HEK293 (cell line): ENCODE data around the gene ZC3H18.

ENCODE experiments used
- CTCF ChIA-PET: fragments of 350-600 bp; formaldehyde crosslinking; extraction: SDS; loops from one replicate; lab custom pipeline; 2021; ENCODE audit warnings: antibody characterized with exemption; lab: Yijun Ruan, JAX
- POLR2A ChIA-PET: fragments of 300-600 bp; formaldehyde crosslinking; extraction: SDS; loops from one replicate; lab custom pipeline; 2020; ENCODE audit warnings: antibody characterized with exemption, inconsistent platforms; lab: Yijun Ruan, JAX
- H3K27ac ChIP-seq: fragments of 200-500 bp; sonication (Bioruptor generic); 2 replicates; pipeline ENCODE4 v1.5.1; 2014; ENCODE audit warnings: low read depth, low read length, control low read depth, inconsistent platforms; ENCODE audit errors: extremely low read depth
- H3K36me3 ChIP-seq, 2 experiments: fragments of 200-500 bp in 1 of 2; sonication (Bioruptor generic) in 1 of 2; 1 replicate in 1 of 2; 2 replicates in 1 of 2; pipeline ENCODE4 v1.5.1; 2014 to 2017; ENCODE audit warnings: inconsistent platforms in 2 of 2, low read length in 2 of 2; ENCODE audit not compliant: control insufficient read depth in 2 of 2, insufficient read depth in 1 of 2
- H3K4me1 ChIP-seq: fragments of 200-500 bp; sonication (Bioruptor generic); 2 replicates; pipeline ENCODE4 v1.5.1; 2014; ENCODE audit warnings: mild to moderate bottlenecking, low read length, inconsistent platforms; ENCODE audit not compliant: control insufficient read depth, insufficient read depth
- H3K4me3 ChIP-seq: 2 replicates; pipeline ENCODE4 v1.5.1; 2011; ENCODE audit warnings: low read depth, mild to moderate bottlenecking, control low read depth, low read length, moderate library complexity
- H3K9me3 ChIP-seq: fragments of 200-500 bp; sonication (Bioruptor generic); 2 replicates; pipeline ENCODE4 v1.5.1; 2014; ENCODE audit warnings: low read depth, low read length, inconsistent platforms; ENCODE audit not compliant: control insufficient read depth, insufficient read depth
- BCL11A ChIP-seq: fragments of 450-650 bp; formaldehyde crosslinking; IDR thresholded peaks from 2 replicates; pipeline ENCODE4 v1.5.1; 2016; ENCODE audit warnings: low read depth, missing biosample characterization, missing genetic modification characterization
- GLIS2 ChIP-seq: fragments of 450-650 bp; formaldehyde crosslinking; IDR thresholded peaks from 2 replicates; pipeline ENCODE4 v1.5.1; 2016; ENCODE audit warnings: missing biosample characterization, missing genetic modification characterization
- OSR2 ChIP-seq: fragments of 450-650 bp; formaldehyde crosslinking; IDR thresholded peaks from 2 replicates; pipeline ENCODE4 v1.5.1; 2016; ENCODE audit warnings: missing biosample characterization, missing genetic modification characterization
- RBAK ChIP-seq: fragments of 450-650 bp; formaldehyde crosslinking; IDR thresholded peaks from 2 replicates; pipeline ENCODE4 v1.5.1; 2016; ENCODE audit warnings: missing biosample characterization, missing genetic modification characterization
- REPIN1 ChIP-seq: fragments of 450-650 bp; formaldehyde crosslinking; IDR thresholded peaks from 2 replicates; pipeline ENCODE4 v1.5.1; 2017; ENCODE audit warnings: missing biosample characterization, missing genetic modification characterization, low read depth
- SP3 ChIP-seq: fragments of 450-650 bp; formaldehyde crosslinking; IDR thresholded peaks from 2 replicates; pipeline ENCODE4 v1.5.1; 2016; ENCODE audit warnings: missing biosample characterization, missing genetic modification characterization
- YY2 ChIP-seq: fragments of 450-650 bp; formaldehyde crosslinking; IDR thresholded peaks from 2 replicates; pipeline ENCODE4 v1.5.1; 2016; ENCODE audit warnings: missing biosample characterization, missing genetic modification characterization
- ZBTB1 ChIP-seq: fragments of 450-650 bp; formaldehyde crosslinking; IDR thresholded peaks from 2 replicates; pipeline ENCODE4 v1.5.1; 2016; ENCODE audit warnings: missing biosample characterization, missing genetic modification characterization
- ZBTB20 ChIP-seq: fragments of 450-650 bp; formaldehyde crosslinking; IDR thresholded peaks from 2 replicates; pipeline ENCODE4 v1.5.1; 2016; ENCODE audit warnings: missing biosample characterization, missing genetic modification characterization
- ZFP37 ChIP-seq: fragments of 450-650 bp; formaldehyde crosslinking; IDR thresholded peaks from 2 replicates; pipeline ENCODE4 v1.5.1; 2016; ENCODE audit warnings: missing biosample characterization, missing genetic modification characterization
- ZNF16 ChIP-seq: fragments of 450-650 bp; formaldehyde crosslinking; IDR thresholded peaks from 2 replicates; pipeline ENCODE4 v1.5.1; 2016; ENCODE audit warnings: low read depth, missing biosample characterization, missing genetic modification characterization
- ZNF23 ChIP-seq: fragments of 450-650 bp; formaldehyde crosslinking; IDR thresholded peaks from 2 replicates; pipeline ENCODE4 v1.5.1; 2016; ENCODE audit warnings: missing biosample characterization, missing genetic modification characterization, borderline replicate concordance
- ZNF544 ChIP-seq: fragments of 450-650 bp; formaldehyde crosslinking; IDR thresholded peaks from 2 replicates; pipeline ENCODE4 v1.5.0; 2017; ENCODE audit warnings: missing biosample characterization, missing genetic modification characterization
- ZNF585B ChIP-seq: fragments of 450-650 bp; formaldehyde crosslinking; IDR thresholded peaks from 2 replicates; pipeline ENCODE4 v1.5.1; 2016; ENCODE audit warnings: missing biosample characterization, missing genetic modification characterization
- ZNF670 ChIP-seq: fragments of 450-650 bp; formaldehyde crosslinking; IDR thresholded peaks from 2 replicates; pipeline ENCODE4 v1.5.1; 2016; ENCODE audit warnings: missing biosample characterization, missing genetic modification characterization, low read depth
- ZNF777 ChIP-seq: fragments of 450-650 bp; formaldehyde crosslinking; IDR thresholded peaks from 2 replicates; pipeline ENCODE4 v1.5.1; 2017; ENCODE audit warnings: missing biosample characterization, missing genetic modification characterization, borderline replicate concordance
- ZNF791 ChIP-seq: fragments of 450-650 bp; formaldehyde crosslinking; IDR thresholded peaks from 2 replicates; pipeline ENCODE4 v1.5.1; 2016; ENCODE audit warnings: missing biosample characterization, missing genetic modification characterization
- ZNF792 ChIP-seq: fragments of 450-650 bp; formaldehyde crosslinking; IDR thresholded peaks from 2 replicates; pipeline ENCODE4 v1.5.1; 2016; ENCODE audit warnings: missing biosample characterization, missing genetic modification characterization
- ZSCAN30 ChIP-seq: fragments of 450-650 bp; IDR thresholded peaks from 2 replicates; pipeline ENCODE4 v1.5.1; 2018; ENCODE audit warnings: missing biosample characterization, mild to moderate bottlenecking, missing genetic modification characterization, moderate library complexity
- ZXDB ChIP-seq: fragments of 450-650 bp; formaldehyde crosslinking; IDR thresholded peaks from 2 replicates; pipeline ENCODE4 v1.5.1; 2016; ENCODE audit warnings: missing biosample characterization, missing genetic modification characterization
- TF ChIP-seq, protein P1 (sequence below): fragments of 450-650 bp; formaldehyde crosslinking; conservative IDR thresholded peaks from 2 replicates; pipeline ENCODE4 v1.5.1; 2016; ENCODE audit warnings: low read depth, missing biosample characterization, missing genetic modification characterization
- TF ChIP-seq, protein P2 (sequence below): fragments of 450-650 bp; formaldehyde crosslinking; optimal IDR thresholded peaks from 2 replicates; pipeline ENCODE3; 2016; ENCODE audit warnings: missing biosample characterization, mild to moderate bottlenecking, missing genetic modification characterization
- TF ChIP-seq, protein P3 (sequence below): fragments of 450-650 bp; formaldehyde crosslinking; IDR thresholded peaks from 2 replicates; pipeline ENCODE4 v1.5.1; 2016; ENCODE audit warnings: missing biosample characterization, missing genetic modification characterization, low read depth
- TF ChIP-seq, protein P4 (sequence below): fragments of 450-650 bp; formaldehyde crosslinking; IDR thresholded peaks from 2 replicates; pipeline ENCODE4 v1.5.1; 2016; ENCODE audit warnings: missing biosample characterization, missing genetic modification characterization

ZC3H18 gene

DNA sequence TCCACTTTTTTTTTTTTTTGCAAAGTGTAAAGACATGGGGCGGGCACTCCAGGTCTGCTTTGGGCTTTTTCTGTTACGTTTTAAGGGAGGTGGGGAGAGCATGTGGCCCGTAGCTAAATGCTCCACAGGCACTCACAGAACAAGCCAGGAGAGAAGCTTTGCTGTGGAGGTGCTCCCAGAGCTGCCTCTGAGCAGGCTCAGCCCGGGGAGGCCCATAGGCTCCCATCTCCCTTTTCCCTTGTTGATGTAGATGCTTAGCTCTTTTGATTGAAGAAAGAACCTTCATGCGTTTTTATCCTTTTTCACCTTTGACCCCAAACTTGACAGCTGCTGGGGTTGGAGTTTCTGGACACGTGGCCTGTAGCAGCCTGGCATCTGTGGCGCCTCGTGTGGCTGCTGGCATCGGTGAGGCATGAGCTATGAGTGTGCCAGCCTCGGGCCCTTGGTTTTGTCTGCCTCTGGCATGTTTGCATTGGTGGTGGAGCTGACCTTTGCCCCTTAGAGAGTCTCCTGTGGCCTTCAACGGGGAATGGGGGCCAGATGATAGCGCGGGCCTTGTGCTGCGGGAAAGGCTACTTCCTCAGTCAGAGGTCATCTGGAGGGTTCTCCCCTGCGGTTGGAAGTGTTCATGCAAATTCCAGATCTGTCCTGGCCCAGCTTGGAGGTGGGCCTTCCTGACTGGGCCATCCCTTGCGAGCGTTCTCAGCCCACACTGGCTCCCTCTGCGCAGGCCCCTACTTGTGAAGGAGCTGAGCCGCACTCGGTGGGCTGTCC lies 48.2 kb downstream of the ZC3H18 start:
- H3K27ac ChIP-seq: no peak overlapping the region
- CTCF ChIA-PET: interaction anchor here (0.6 to 2.4 kb wide), 4 partner anchors 9 to 18 kb away, joined by 3 to 15 read pairs (median 6); no protein-coding TSS in a partner anchor
- H3K9me3 ChIP-seq: no peaks in the 10 kb centered on the region
- POLR2A ChIA-PET: no interaction called here
- H3K4me3 ChIP-seq: no peak overlapping the region
- no peaks in the 10 kb centered on the region for H3K4me1 ChIP-seq
- TF ChIP-seq ZNF777 (no peak), SP3 (tag by site-specific recombination) (no peak), ZFP37 (no peak), ZXDB (no peak), ZNF23 (tag by site-specific recombination) (no peak), ZSCAN30 (tag by site-specific recombination) (no peak), YY2 (tag by site-specific recombination) (no peak), OSR2 (no peak), RBAK (no peak), ZNF16 (tag by site-specific recombination) (no peak), ZNF791 (tag by site-specific recombination) (no peak), ZNF792 (no peak), GLIS2 (tag by site-specific recombination) (no peak), ZNF544 (tag by site-specific recombination) (no peak), ZNF670 (tag by site-specific recombination) (no peak)
- TF ChIP-seq, protein P1, sequence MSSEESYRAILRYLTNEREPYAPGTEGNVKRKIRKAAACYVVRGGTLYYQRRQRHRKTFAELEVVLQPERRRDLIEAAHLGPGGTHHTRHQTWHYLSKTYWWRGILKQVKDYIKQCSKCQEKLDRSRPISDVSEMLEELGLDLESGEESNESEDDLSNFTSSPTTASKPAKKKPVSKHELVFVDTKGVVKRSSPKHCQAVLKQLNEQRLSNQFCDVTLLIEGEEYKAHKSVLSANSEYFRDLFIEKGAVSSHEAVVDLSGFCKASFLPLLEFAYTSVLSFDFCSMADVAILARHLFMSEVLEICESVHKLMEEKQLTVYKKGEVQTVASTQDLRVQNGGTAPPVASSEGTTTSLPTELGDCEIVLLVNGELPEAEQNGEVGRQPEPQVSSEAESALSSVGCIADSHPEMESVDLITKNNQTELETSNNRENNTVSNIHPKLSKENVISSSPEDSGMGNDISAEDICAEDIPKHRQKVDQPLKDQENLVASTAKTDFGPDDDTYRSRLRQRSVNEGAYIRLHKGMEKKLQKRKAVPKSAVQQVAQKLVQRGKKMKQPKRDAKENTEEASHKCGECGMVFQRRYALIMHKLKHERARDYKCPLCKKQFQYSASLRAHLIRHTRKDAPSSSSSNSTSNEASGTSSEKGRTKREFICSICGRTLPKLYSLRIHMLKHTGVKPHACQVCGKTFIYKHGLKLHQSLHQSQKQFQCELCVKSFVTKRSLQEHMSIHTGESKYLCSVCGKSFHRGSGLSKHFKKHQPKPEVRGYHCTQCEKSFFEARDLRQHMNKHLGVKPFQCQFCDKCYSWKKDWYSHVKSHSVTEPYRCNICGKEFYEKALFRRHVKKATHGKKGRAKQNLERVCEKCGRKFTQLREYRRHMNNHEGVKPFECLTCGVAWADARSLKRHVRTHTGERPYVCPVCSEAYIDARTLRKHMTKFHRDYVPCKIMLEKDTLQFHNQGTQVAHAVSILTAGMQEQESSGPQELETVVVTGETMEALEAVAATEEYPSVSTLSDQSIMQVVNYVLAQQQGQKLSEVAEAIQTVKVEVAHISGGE (tag by site-specific recombination): no peak
- TF ChIP-seq, protein P2, sequence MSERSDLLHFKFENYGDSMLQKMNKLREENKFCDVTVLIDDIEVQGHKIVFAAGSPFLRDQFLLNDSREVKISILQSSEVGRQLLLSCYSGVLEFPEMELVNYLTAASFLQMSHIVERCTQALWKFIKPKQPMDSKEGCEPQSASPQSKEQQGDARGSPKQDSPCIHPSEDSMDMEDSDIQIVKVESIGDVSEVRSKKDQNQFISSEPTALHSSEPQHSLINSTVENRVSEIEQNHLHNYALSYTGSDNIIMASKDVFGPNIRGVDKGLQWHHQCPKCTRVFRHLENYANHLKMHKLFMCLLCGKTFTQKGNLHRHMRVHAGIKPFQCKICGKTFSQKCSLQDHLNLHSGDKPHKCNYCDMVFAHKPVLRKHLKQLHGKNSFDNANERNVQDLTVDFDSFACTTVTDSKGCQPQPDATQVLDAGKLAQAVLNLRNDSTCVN (tag by site-specific recombination): no peak
- TF ChIP-seq, protein P3, sequence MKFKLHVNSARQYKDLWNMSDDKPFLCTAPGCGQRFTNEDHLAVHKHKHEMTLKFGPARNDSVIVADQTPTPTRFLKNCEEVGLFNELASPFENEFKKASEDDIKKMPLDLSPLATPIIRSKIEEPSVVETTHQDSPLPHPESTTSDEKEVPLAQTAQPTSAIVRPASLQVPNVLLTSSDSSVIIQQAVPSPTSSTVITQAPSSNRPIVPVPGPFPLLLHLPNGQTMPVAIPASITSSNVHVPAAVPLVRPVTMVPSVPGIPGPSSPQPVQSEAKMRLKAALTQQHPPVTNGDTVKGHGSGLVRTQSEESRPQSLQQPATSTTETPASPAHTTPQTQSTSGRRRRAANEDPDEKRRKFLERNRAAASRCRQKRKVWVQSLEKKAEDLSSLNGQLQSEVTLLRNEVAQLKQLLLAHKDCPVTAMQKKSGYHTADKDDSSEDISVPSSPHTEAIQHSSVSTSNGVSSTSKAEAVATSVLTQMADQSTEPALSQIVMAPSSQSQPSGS (tag by site-specific recombination): no peak
- H3K36me3 ChIP-seq: peaks cover 0 to 68% of the 10 kb centered on the region in 2 experiments; a peak in 2 of 3 replicates

DNA sequence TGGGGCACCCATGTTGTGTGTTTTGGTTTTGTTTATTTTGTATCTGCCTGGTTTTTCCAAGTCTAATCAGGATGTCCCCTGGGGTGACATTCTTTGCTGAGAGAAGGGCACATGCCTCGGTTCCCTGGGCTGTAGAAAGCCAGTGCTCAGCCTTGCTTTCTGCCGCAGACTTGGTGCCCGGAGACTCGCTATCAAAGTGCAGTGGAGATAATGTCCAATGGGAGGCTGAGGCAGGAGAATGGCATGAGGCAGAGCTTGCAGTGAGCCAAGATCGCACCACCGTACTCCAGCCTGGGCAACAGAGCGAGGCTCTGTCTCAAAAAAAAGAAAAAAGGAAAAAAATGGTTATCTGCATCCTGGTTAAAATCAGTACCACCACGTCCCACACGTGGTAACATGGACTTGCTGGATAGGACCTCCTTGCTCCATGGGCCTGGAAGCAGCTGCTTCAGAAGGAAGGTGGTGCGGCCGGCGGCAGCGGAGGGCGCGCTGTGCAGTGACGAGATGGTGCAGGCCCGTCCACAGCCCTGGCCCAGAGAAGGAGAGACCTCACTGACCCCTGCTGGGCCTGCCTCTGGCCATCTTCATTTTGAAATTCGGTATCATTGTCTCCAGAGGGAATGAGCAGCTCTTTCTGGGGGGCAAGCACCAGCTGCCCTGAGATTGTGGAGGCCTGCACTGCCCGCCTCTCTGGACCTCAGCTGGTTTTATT lies 48.9 kb downstream of the ZC3H18 start:
- ChIA-PET CTCF (interaction anchor here (0.6 to 2.4 kb wide), 5 partner anchors 8 to 165 kb away, joined by 3 to 15 read pairs (median 4); no protein-coding TSS in a partner anchor), POLR2A (no interaction called here)
- Histone ChIP-seq H3K27ac (no peak overlapping the region), H3K36me3 (peaks cover 0 to 68% of the 10 kb centered on the region in 2 experiments; a peak in 2 of 3 replicates), H3K4me3 (no peak overlapping the region), H3K4me1 (no peaks in the 10 kb centered on the region), H3K9me3 (no peaks in the 10 kb centered on the region)
- TF ChIP-seq ZBTB1: no peak
- TF ChIP-seq, protein P4, sequence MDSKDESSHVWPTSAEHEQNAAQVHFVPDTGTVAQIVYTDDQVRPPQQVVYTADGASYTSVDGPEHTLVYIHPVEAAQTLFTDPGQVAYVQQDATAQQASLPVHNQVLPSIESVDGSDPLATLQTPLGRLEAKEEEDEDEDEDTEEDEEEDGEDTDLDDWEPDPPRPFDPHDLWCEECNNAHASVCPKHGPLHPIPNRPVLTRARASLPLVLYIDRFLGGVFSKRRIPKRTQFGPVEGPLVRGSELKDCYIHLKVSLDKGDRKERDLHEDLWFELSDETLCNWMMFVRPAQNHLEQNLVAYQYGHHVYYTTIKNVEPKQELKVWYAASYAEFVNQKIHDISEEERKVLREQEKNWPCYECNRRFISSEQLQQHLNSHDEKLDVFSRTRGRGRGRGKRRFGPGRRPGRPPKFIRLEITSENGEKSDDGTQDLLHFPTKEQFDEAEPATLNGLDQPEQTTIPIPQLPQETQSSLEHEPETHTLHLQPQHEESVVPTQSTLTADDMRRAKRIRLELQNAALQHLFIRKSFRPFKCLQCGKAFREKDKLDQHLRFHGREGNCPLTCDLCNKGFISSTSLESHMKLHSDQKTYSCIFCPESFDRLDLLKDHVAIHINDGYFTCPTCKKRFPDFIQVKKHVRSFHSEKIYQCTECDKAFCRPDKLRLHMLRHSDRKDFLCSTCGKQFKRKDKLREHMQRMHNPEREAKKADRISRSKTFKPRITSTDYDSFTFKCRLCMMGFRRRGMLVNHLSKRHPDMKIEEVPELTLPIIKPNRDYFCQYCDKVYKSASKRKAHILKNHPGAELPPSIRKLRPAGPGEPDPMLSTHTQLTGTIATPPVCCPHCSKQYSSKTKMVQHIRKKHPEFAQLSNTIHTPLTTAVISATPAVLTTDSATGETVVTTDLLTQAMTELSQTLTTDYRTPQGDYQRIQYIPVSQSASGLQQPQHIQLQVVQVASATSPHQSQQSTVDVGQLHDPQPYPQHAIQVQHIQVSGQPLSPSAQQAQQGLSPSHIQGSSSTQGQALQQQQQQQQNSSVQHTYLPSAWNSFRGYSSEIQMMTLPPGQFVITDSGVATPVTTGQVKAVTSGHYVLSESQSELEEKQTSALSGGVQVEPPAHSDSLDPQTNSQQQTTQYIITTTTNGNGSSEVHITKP (tag by site-specific recombination): no peak
- TF ChIP-seq BCL11A (tag by site-specific recombination): no peak
- no peak for TF ChIP-seq ZNF585B
- TF ChIP-seq REPIN1 (tag by site-specific recombination): no peak
- no peak for TF ChIP-seq ZBTB20
